HUES64 (cell line): ENCODE data around the gene ZNF331. TPM values are rescaled to one million over a fixed set of nuclear protein-coding genes. Genes with fewer than 3 reads are reported as not detected.
"Not testable (repeated sequence)": the region's sequence is repeated elsewhere in the genome, so short reads cannot be mapped to it uniquely, and the experiment has no call there.

Source experiments
- H3K27ac ChIP-seq: 2 replicates; pipeline ENCODE4 v1.7.0; 2013; ENCODE audit warnings: low read depth, low read length, inconsistent platforms
- H3K27me3 ChIP-seq: 2 replicates; pipeline ENCODE4 v1.6.1; 2013; ENCODE audit warnings: mild to moderate bottlenecking, low read length; ENCODE audit not compliant: insufficient read depth
- H3K36me3 ChIP-seq: 2 replicates; pipeline ENCODE4 v1.6.1; 2013; ENCODE audit warnings: mild to moderate bottlenecking, low read length; ENCODE audit not compliant: insufficient read depth
- H3K4me1 ChIP-seq: 2 replicates; pipeline ENCODE4 v1.6.1; 2013; ENCODE audit warnings: mild to moderate bottlenecking, low read length, moderate library complexity; ENCODE audit not compliant: insufficient read depth
- H3K4me3 ChIP-seq: 2 replicates; pipeline ENCODE4 v1.5.1; 2013; ENCODE audit warnings: mild to moderate bottlenecking, low read length, moderate library complexity
- H3K9ac ChIP-seq: 2 replicates; pipeline ENCODE4 v1.6.1; 2013; ENCODE audit warnings: mild to moderate bottlenecking, low read depth, low read length
- H3K9me3 ChIP-seq: 2 replicates; pipeline ENCODE4 v1.6.1; 2013; ENCODE audit warnings: low read depth, low read length; ENCODE audit not compliant: insufficient read depth
- WGBS: fragments of 150-250, 120-280 bp; methylation state at CpG from one replicate; pipeline ENCODE4 v1.1.7; 2013; ENCODE audit warnings: missing lambda C conversion rate; 5-methylcytosine and 5-hydroxymethylcytosine counted together
- polyA plus RNA-seq, 2 experiments: library from polyadenylated mRNA; stranded (reverse); fragments of 50-300 nt; gene quantifications; one replicate each; pipeline ENCODE4 v1.2.3, GENCODE V29; 2013

ZNF331 gene
- 22.4 TPM for polyA plus RNA-seq (2013, experiment 1 of 2)
- 20.5 TPM for polyA plus RNA-seq (2013, experiment 2 of 2)

- Histone ChIP-seq H3K9ac (peak within 1 kb of the TSS; percentile 56), H3K4me1 (no peaks in the 10 kb centered on the region), H3K36me3 (peaks cover 52% of the 10 kb centered on the region), H3K27me3 (no peaks in the 10 kb centered on the region), H3K27ac (peak within 1 kb of the TSS; percentile 3; the same call in 1 of the 2 replicates), H3K4me3 (peak within 1 kb of the TSS; percentile 58), H3K9me3 (no peaks in the 10 kb centered on the region)
- WGBS, result 61% methylated on average over 81 of the region's 81 CpGs
Observed at GRCh38 chr19:53537521-53538377, at the start of gene ZNF331. Gene ZNF331, plus strand, starts transcription at chr19:53538145. Its CDS starts 31,232 bp downstream, at chr19:53569377.

DNA sequence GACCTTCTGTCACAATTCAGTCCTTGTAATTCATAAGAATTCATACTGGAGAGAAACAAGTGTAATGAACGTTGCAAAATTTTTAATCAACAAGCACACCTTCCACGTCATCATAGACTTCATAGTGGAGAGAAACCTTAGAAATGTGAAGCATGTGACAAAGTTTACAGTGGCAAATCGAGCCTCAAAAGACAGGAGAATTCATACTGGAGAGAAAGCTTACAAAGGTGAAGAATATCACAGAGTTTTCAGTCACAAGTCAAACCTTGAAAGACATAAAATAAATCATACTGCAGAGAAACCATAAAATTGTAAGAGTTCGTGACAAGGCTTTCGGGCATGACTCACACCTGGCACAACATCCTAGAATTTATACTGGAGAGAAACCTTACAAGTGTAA is 45.8 kb upstream of the ZNF331 start:
- 96% methylated on average over 5 of the region's 5 CpGs for WGBS
- H3K27me3 ChIP-seq, result no peaks in the 10 kb centered on the region
- H3K4me3 ChIP-seq, result no peak overlapping the region

GRCh38 chr19:53497311-53498023 is 40.5 kb upstream of the ZNF331 start:
- not testable (repeated sequence) for H3K27ac ChIP-seq, H3K4me1 ChIP-seq, H3K9me3 ChIP-seq, H3K9ac ChIP-seq, H3K27me3 ChIP-seq, H3K4me3 ChIP-seq
- H3K36me3 ChIP-seq, result peaks cover 23% of the 10 kb centered on the region
- WGBS, result 74% methylated on average over 9 of the region's 11 CpGs

More for the DNA sequence above, 45.8 kb upstream of the ZNF331 start:
- peaks cover 75% of the 10 kb centered on the region for H3K36me3 ChIP-seq
- H3K27ac ChIP-seq, result no peak overlapping the region
- H3K9ac ChIP-seq, result no peak overlapping the region
- H3K4me1 ChIP-seq, result no peaks in the 10 kb centered on the region
- H3K9me3 ChIP-seq, result peaks cover 35% of the 10 kb centered on the region

GRCh38 chr19:53498024-53498395 is 39.9 kb upstream of the ZNF331 start:
- not testable (repeated sequence) for H3K9ac ChIP-seq, H3K4me3 ChIP-seq, H3K9me3 ChIP-seq, H3K4me1 ChIP-seq, H3K27ac ChIP-seq, H3K27me3 ChIP-seq
- H3K36me3 ChIP-seq, result peaks cover 18% of the 10 kb centered on the region
- WGBS, result 83% methylated on average over 4 of the region's 4 CpGs

DNA sequence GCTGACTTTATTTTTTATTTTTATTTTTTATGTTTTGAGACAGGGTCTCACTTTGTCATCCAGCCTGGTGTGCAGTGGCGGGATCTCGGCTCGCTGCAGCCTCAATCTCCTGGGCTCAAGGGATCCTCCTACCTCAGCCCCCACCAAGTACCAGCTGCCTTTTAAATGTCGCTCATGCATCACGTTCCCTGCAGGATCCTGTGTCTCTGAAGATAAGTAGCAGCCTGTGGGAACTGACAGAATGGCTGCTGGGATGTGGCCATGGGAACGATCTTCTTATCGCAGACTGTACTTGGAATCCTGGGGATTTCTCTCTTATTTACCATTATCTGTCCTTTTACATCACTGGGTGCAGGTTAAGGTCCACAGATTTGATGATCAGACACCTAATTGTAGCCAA is 34.8 kb upstream of the ZNF331 start:
- H3K9ac ChIP-seq, H3K4me1 ChIP-seq, H3K27ac ChIP-seq, H3K4me3 ChIP-seq, H3K27me3 ChIP-seq, H3K9me3 ChIP-seq, H3K36me3 ChIP-seq: not testable (repeated sequence)
- WGBS, result 72% methylated on average over 7 of the region's 7 CpGs

DNA sequence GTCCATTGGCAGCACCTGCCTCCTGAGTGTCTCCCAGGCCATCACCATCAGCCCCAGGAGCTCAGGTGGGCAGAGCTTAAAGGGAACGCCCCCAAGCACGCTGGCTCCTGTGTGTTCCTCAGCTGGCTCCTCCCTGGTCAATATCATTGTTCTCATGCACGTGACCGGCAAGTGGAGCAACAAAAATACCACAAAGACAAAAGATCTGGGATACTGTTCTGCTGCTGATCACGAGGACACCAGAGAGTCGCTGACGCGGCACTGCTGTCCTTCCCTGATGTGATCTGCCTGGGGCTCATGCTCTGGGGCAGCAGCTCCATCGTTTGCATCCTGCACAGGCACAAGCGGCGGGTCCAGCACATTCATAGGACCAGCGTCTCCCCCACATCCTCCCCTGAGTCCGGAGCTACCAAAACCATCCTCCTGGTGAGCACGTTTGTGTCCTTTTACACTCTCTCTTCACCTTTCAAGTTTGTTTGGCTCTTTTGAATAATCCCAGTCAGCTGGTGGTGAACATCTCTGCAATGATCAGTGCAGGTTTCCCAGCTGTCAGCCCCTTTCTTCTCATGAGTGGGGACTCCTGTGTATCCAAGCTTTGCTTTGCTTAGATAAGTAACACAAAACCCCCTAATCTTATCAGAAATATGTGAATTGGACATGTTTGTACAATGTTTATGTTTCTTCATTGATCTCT is 34.1 kb upstream of the ZNF331 start:
- peak overlapping the region; percentile 36 for H3K4me3 ChIP-seq
- 54% methylated on average over 10 of the region's 14 CpGs for WGBS
- H3K9me3 ChIP-seq, H3K27me3 ChIP-seq, H3K36me3 ChIP-seq, H3K9ac ChIP-seq, H3K4me1 ChIP-seq, H3K27ac ChIP-seq: not testable (repeated sequence)

DNA sequence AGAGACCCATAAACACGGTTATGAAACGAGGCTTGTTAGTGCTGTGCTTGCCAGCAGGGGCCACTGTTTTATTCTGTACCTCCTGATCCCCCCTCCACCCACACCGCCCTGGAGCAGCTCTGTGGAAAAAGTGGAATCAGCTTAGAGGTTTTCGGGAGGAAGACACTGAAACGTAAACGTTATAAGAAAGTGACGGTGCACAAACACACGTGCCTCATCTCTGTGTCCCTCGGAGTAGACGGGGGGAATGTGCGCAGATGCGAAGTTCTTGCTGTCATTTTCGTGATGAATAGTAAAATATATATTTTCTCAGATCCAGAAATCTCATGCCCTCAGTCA is 33.6 kb upstream of the ZNF331 start:
- not testable (repeated sequence) for H3K27ac ChIP-seq, H3K9ac ChIP-seq, H3K9me3 ChIP-seq, H3K36me3 ChIP-seq, H3K27me3 ChIP-seq, H3K4me1 ChIP-seq, H3K4me3 ChIP-seq
- WGBS, result 69% methylated on average over 10 of the region's 13 CpGs

DNA sequence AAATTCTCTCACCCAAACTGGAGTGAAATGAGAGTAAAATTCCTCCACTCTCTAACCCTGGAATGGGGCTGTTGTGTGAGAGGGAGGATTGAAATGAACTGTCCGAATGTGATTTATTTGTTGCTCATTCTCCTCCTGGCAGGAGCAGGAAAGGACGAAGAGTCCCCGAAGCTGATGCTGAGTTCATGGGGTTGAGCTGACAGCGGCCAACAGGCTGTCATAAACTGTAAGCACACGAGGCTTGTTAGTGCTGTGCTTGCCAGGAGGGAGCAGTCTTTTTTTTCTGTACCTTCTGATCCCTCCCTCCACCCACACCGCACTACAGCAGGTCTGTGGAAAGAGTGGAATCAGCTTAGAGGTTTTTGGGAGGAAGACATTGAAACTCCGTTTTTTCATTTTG is 33.1 kb upstream of the ZNF331 start:
- H3K4me1 ChIP-seq, result no peaks in the 10 kb centered on the region
- H3K27ac ChIP-seq, result no peak overlapping the region
- no peaks in the 10 kb centered on the region for H3K36me3 ChIP-seq
- 90% methylated on average over 6 of the region's 7 CpGs for WGBS
- H3K9ac ChIP-seq, result no peak overlapping the region
- H3K9me3 ChIP-seq, result no peaks in the 10 kb centered on the region
- H3K27me3 ChIP-seq, result no peaks in the 10 kb centered on the region
- H3K4me3 ChIP-seq, result no peak overlapping the region

- H3K27me3 ChIP-seq, result no peaks in the 10 kb centered on the region
- no peak overlapping the region for H3K9ac ChIP-seq
- H3K9me3 ChIP-seq, result no peaks in the 10 kb centered on the region
- no peaks in the 10 kb centered on the region for H3K4me1 ChIP-seq
- H3K27ac ChIP-seq, result no peak overlapping the region
- H3K4me3 ChIP-seq, result no peak overlapping the region
- H3K36me3 ChIP-seq, result no peaks in the 10 kb centered on the region
- 69% methylated on average over 8 of the region's 8 CpGs for WGBS
Observed at GRCh38 chr19:53506728-53507127, 31.2 kb upstream of the ZNF331 start.

DNA sequence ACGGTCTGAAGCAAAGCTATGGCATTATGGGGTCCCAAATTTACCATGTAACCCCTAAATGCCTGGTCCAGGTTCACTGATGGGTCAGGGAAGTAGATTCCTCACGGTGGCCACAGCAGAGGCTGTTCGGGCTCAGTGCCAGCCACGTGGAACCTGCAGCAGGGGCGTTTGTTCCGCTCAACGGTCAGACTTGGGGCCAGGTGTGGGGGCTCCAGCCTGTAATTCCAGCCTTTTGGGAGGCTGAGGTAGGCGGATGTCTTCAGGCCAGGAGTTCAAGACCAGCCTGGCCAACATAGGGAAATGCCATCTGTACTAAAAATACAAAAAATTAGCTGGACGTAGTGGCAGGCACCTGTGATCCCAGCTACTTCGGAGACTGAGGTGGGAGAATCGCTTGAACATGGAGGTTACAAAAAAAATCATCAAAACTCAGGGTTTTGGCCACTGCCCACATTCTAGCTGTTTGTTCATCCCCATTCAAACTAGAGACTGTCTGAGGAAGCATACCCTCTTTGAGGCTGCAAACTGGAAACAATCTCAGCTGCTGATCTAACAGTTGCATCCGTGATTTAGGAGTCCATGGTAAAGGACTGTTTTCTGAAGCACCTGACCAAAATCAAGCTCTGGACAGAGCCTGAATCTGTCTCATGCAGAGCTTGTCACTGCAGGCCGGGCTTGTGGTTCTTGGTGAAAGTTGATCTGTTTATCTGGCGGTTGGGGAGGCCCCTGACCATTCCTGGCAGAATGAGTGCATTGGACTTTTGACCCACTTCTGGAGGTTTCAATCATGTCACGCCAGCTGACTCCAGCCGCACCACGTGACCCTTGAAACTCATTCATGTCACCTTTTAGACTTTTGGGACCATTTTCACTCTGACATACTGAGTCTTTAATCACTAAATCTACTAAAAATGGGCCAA is 30.2 kb upstream of the ZNF331 start:
- Histone ChIP-seq H3K9me3 (no peaks in the 10 kb centered on the region), H3K27ac (no peak overlapping the region), H3K36me3 (no peaks in the 10 kb centered on the region), H3K9ac (no peak overlapping the region), H3K4me1 (no peaks in the 10 kb centered on the region), H3K4me3 (no peak overlapping the region), H3K27me3 (no peaks in the 10 kb centered on the region)
- WGBS, result 93% methylated on average over 17 of the region's 17 CpGs
